ENCODE measurements around the gene CLIC1. TPM values are rescaled to one million over a fixed set of nuclear protein-coding genes. Genes with fewer than 3 reads are reported as not detected.

Gene CLIC1
- total and polyA plus RNA-seq, 2 experiments from 2014 or later: 576 to 784 TPM

GRCh38 chr6:31781244-31782125, 45.2 kb upstream of the CLIC1 start:
- Histone ChIP-seq H3K27ac (no peak overlapping the region), H3K36me3 (ENCODE audit: low read depth) (no peaks in the 10 kb centered on the region), H3K9ac (no peak overlapping the region), H3K9me2 (ENCODE audit: insufficient read depth) (no peaks in the 10 kb centered on the region), H3K4me2 (ENCODE audit: unreplicated experiment) (no peak overlapping the region), H3F3A (ENCODE audit: insufficient read depth) (peaks cover 7% of the 10 kb centered on the region; the same call in 1 of the 2 replicates), H3K9me3 (ENCODE audit: low read depth) (no peaks in the 10 kb centered on the region), H3K4me3 (no peak overlapping the region), H3K27me3 (replicated peaks; ENCODE audit: insufficient read depth) (no peaks in the 10 kb centered on the region), H3K79me2 (ENCODE audit: insufficient read depth) (no peaks in the 10 kb centered on the region), H2AFZ (no peak overlapping the region), H4K20me1 (ENCODE audit: insufficient read depth) (no peaks in the 10 kb centered on the region), H3K4me1 (ENCODE audit: insufficient read depth) (peaks cover 12% of the 10 kb centered on the region)
- DNase-seq: no peak
- TF ChIP-seq EZH2phosphoT487 (IDR thresholded peaks at IDR 0.05; ENCODE audit: insufficient read depth, low read depth) (no peak), EZH2 (IDR thresholded peaks at IDR 0.05; ENCODE audit: insufficient read depth, poor library complexity, severe bottlenecking) (no peak)
- in situ Hi-C loops (cut with MboI): no loop called here
- 97 to 98% methylated on average over 23 of the region's 23 CpGs for WGBS, 2 experiments (ENCODE audit: low coverage in 1 of 2, low lambda C conversion rate in 2 of 2, missing lambda C conversion rate in 2 of 2)

DNA sequence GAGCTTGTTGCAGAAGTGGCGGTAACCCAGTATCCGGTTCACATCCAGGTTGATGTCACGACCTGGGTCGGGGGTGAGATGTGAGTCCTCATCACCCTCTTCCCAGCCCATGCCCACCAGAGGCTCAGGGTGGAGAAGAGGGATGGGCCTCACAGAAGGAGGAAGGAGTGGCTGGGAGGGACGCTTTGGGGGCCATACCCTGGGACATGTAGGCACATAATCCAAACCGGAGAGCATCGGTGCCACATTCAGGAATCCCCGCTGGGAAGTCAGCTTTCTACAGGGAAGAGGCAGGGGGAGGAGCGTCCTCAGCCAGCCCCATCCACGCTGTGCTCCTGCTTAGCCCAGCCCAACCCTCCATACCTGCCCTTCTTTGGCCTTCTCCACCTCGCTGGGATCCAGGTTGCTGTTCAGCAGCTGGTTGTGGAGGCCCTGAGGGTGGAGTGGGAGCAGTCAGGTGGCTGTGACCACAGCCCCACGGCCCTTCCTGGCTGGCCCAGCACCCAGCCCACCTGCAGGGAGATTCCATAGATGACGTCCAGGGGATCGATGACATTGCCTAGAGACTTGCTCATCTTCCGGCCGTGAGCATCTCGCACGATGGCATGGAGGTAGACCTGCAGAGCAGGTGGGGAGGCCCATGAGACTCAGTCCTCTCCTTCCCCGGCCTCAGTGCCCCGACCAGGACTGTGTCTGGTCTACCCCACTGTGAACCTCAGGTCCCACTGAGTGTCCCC, 44.3 kb upstream of the CLIC1 start:
- Histone ChIP-seq H3F3A (ENCODE audit: insufficient read depth) (peaks cover 7% of the 10 kb centered on the region; the same call in 1 of the 2 replicates), H2AFZ (no peak overlapping the region), H3K27ac (no peak overlapping the region), H3K4me2 (ENCODE audit: unreplicated experiment) (no peak overlapping the region), H3K9me3 (ENCODE audit: low read depth) (no peaks in the 10 kb centered on the region), H3K79me2 (ENCODE audit: insufficient read depth) (no peaks in the 10 kb centered on the region), H3K36me3 (ENCODE audit: low read depth) (no peaks in the 10 kb centered on the region), H4K20me1 (ENCODE audit: insufficient read depth) (no peaks in the 10 kb centered on the region), H3K4me3 (no peak overlapping the region), H3K27me3 (replicated peaks; ENCODE audit: insufficient read depth) (no peaks in the 10 kb centered on the region), H3K4me1 (ENCODE audit: insufficient read depth) (peaks cover 13% of the 10 kb centered on the region), H3K9me2 (ENCODE audit: insufficient read depth) (no peaks in the 10 kb centered on the region), H3K9ac (no peak overlapping the region)
- no peak for DNase-seq
- WGBS, 2 experiments (ENCODE audit: low coverage in 1 of 2, low lambda C conversion rate in 2 of 2, missing lambda C conversion rate in 2 of 2): 87 to 89% methylated on average over 20 of the region's 20 CpGs
- in situ Hi-C loops (cut with MboI): no loop called here
- no peak for TF ChIP-seq EZH2 (IDR thresholded peaks at IDR 0.05; ENCODE audit: insufficient read depth, poor library complexity, severe bottlenecking)
- TF ChIP-seq EZH2phosphoT487 (IDR thresholded peaks at IDR 0.05; ENCODE audit: insufficient read depth, low read depth): no peak

DNA sequence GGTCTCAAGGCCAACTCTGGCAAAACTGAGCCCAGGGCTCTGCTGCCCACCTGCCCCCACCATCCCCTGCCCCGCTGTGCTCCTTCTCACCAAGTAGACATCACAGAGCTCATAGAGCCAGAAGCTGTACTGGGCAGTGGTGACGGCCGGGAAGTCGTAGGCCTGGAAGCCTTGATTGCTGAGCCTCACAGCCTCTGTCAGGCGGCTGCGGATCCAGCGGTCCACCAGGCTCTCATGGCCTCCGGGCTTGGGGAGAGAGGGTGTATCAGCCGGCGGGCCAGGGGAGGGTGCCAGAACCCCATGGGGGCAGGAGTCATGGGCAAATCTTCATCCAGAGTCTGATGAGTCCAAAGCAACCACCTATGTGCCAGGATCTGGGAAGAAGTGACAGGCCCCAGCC, 43.6 kb upstream of the CLIC1 start:
- no peak overlapping the region for H2AFZ ChIP-seq
- no peaks in the 10 kb centered on the region for H3K27me3 ChIP-seq (replicated peaks; ENCODE audit: insufficient read depth)
- H3K9me3 ChIP-seq (ENCODE audit: low read depth): no peaks in the 10 kb centered on the region
- no peak for DNase-seq
- in situ Hi-C loops (cut with MboI): no loop called here
- no peaks in the 10 kb centered on the region for H4K20me1 ChIP-seq (ENCODE audit: insufficient read depth)
- H3K27ac ChIP-seq: no peak overlapping the region
- no peaks in the 10 kb centered on the region for H3K9me2 ChIP-seq (ENCODE audit: insufficient read depth)
- H3K9ac ChIP-seq: no peak overlapping the region
- peaks cover 7% of the 10 kb centered on the region; the same call in 1 of the 2 replicates for H3F3A ChIP-seq (ENCODE audit: insufficient read depth)
- no peaks in the 10 kb centered on the region for H3K36me3 ChIP-seq (ENCODE audit: low read depth)
- no peaks in the 10 kb centered on the region for H3K79me2 ChIP-seq (ENCODE audit: insufficient read depth)
- 92 to 96% methylated on average over 10 of the region's 10 CpGs for WGBS, 2 experiments (ENCODE audit: low coverage in 1 of 2, low lambda C conversion rate in 2 of 2, missing lambda C conversion rate in 2 of 2)
- H3K4me1 ChIP-seq (ENCODE audit: insufficient read depth): peaks cover 13% of the 10 kb centered on the region
- TF ChIP-seq EZH2phosphoT487 (IDR thresholded peaks at IDR 0.05; ENCODE audit: insufficient read depth, low read depth) (no peak), EZH2 (IDR thresholded peaks at IDR 0.05; ENCODE audit: insufficient read depth, poor library complexity, severe bottlenecking) (no peak)
- H3K4me2 ChIP-seq (ENCODE audit: unreplicated experiment): no peak overlapping the region
- no peak overlapping the region for H3K4me3 ChIP-seq

DNA sequence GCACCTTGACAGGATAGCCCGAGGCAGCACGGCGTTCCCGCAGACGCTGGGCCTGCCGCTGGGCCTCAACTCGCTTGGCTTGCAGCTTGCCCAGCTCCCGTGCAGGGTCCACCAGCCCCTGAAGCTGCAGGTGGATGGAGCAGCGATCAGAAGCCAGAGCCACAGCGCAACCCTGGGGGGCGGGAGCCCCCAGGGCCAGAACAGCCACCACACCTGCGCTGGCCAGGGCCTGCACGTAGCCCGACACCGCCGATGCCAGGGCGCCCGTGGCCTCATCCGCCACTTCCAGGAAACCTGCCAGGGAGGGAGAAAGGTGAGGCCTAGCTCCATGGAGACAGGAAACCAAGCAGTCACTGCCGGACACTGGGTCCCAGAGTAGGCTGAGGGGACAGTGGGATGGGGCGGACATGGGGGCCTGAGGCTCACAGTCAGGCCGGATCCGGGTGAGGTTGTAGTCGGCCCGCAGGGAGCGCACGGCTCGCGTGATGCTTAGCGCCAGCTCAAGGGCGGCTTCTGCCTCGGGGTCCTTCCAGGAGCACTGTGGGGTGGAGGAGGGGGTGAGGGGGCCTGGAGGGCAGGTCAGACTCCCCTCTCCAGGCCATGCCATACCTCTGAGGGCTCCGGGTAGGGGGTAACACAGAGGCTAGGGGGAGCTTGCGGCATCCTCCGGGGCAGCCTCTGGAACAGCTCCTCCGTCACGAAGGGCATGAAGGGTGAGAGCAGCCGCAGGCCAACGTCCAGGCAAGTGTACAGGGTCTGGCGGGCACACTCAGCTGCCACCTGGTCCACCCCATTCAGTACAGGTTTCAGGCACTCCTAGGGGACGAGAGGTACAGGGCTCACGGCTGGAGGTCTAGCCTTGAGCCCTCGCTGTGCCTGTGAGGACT, 42.9 kb upstream of the CLIC1 start:
- Histone ChIP-seq H3K9ac (no peak overlapping the region), H3K27ac (no peak overlapping the region), H3K9me2 (ENCODE audit: insufficient read depth) (no peaks in the 10 kb centered on the region), H3K4me3 (no peak overlapping the region), H3K36me3 (ENCODE audit: low read depth) (no peaks in the 10 kb centered on the region), H2AFZ (no peak overlapping the region), H3K27me3 (replicated peaks; ENCODE audit: insufficient read depth) (no peaks in the 10 kb centered on the region), H3K79me2 (ENCODE audit: insufficient read depth) (no peaks in the 10 kb centered on the region), H3K4me2 (ENCODE audit: unreplicated experiment) (no peak overlapping the region), H3F3A (ENCODE audit: insufficient read depth) (peaks cover 7% of the 10 kb centered on the region; the same call in 1 of the 2 replicates), H3K4me1 (ENCODE audit: insufficient read depth) (peaks cover 13% of the 10 kb centered on the region), H3K9me3 (ENCODE audit: low read depth) (no peaks in the 10 kb centered on the region), H4K20me1 (ENCODE audit: insufficient read depth) (no peaks in the 10 kb centered on the region)
- WGBS, 2 experiments (ENCODE audit: low coverage in 1 of 2, low lambda C conversion rate in 2 of 2, missing lambda C conversion rate in 2 of 2): 90 to 92% methylated on average over 35 to 39 of the region's 43 CpGs
- in situ Hi-C loops (cut with MboI): no loop called here
- no peak for TF ChIP-seq EZH2 (IDR thresholded peaks at IDR 0.05; ENCODE audit: insufficient read depth, poor library complexity, severe bottlenecking)
- no peak for TF ChIP-seq EZH2phosphoT487 (IDR thresholded peaks at IDR 0.05; ENCODE audit: insufficient read depth, low read depth)
- no peak for DNase-seq
